GF-D8 (cell line): ENCODE measurements around the gene SLC9A1.

Source experiments
- DNase-seq: peaks from one replicate; lab custom pipeline; 2025; lab: John Stamatoyannopoulos, UW

The SLC9A1 gene

GRCh38 chr1:27102707-27103468 is 52.0 kb downstream of the SLC9A1 start:
- DNase-seq: peak; percentile 2

GRCh38 chr1:27102134-27102706 is 52.7 kb downstream of the SLC9A1 start:
- no peak for DNase-seq

GRCh38 chr1:27101696-27102095 is 53.2 kb downstream of the SLC9A1 start:
- no peak for DNase-seq

- DNase-seq: no peak
Observed at GRCh38 chr1:27101054-27101491, 53.9 kb downstream of the SLC9A1 start.

GRCh38 chr1:27100335-27101053 is 54.4 kb downstream of the SLC9A1 start:
- no peak for DNase-seq

- no peak for DNase-seq
Observed at GRCh38 chr1:27099587-27100334, 55.2 kb downstream of the SLC9A1 start.

GRCh38 chr1:27099135-27099586 is 55.8 kb downstream of the SLC9A1 start:
- DNase-seq: no peak

GRCh38 chr1:27098431-27099134 is 56.3 kb downstream of the SLC9A1 start:
- DNase-seq: no peak

GRCh38 chr1:27097484-27097917 is 57.4 kb downstream of the SLC9A1 start:
- peak; percentile 57 for DNase-seq

- DNase-seq: no peak
Observed at GRCh38 chr1:27095576-27095975, 59.3 kb downstream of the SLC9A1 start.

- no peak for DNase-seq
Observed at GRCh38 chr1:27092888-27093287, 62.0 kb downstream of the SLC9A1 start.

GRCh38 chr1:27090911-27091310 is 64.0 kb downstream of the SLC9A1 start:
- DNase-seq: no peak

- DNase-seq: no peak
Observed at GRCh38 chr1:27087371-27088220, 67.3 kb downstream of the SLC9A1 start.

- DNase-seq: no peak
Observed at GRCh38 chr1:27086628-27087027, 68.3 kb downstream of the SLC9A1 start.

GRCh38 chr1:27086026-27086425 is 68.9 kb downstream of the SLC9A1 start:
- no peak for DNase-seq

- no peak for DNase-seq
Observed at GRCh38 chr1:27084107-27084506, 70.8 kb downstream of the SLC9A1 start.

- no peak for DNase-seq
Observed at GRCh38 chr1:27077968-27078367, 77.0 kb downstream of the SLC9A1 start.

- no peak for DNase-seq
Observed at GRCh38 chr1:27076803-27077202, 78.1 kb downstream of the SLC9A1 start.

GRCh38 chr1:27074175-27074780 is 80.6 kb downstream of the SLC9A1 start:
- no peak for DNase-seq

- DNase-seq: no peak
Observed at GRCh38 chr1:27071049-27071416, 83.9 kb downstream of the SLC9A1 start.
